ENCODE results near the gene KIF5C. TPM values are rescaled to one million over a fixed set of nuclear protein-coding genes. Genes with fewer than 3 reads are reported as not detected.

The KIF5C gene
- total and polyA plus RNA-seq, 2 donors (not counting 1 experiment from before 2014, with no cell fraction given), result 1.9 to 6.1 TPM

DNA sequence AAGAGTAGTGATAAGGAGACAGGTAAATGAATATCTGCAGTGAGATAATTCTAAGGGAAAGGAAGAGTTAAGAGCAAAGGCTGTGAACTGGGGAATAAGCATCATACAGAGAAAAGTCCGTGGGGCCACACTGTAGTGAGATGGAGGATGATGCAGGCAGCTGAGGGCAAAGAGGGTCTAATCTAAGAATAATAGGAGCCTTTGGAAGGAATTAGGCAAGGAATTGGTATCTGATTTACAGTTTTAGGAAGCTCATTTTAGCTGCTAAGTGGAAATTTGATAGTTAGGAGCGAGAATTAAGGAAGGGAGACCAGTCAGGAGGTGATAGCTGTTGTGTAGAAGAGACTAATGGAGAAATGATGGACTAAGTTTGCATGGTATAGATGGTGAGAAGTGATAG is 43.5 kb downstream of the KIF5C start:
- no peak overlapping the region for H3K27ac Mint-ChIP-seq
- Histone ChIP-seq H4K20me1 (ENCODE audit: control insufficient read depth, insufficient read depth, low read length, poor library complexity, severe bottlenecking) (no peaks in the 10 kb centered on the region), H3K9me3 (ENCODE audit: control extremely low read depth in 1 of 3, control insufficient read depth in 2 of 3, insufficient read depth in 1 of 3, low read length in 2 of 3) (peaks cover 0 to 12% (median 8%) of the 10 kb centered on the region in 3 donors), H3K79me2 (ENCODE audit: control insufficient read depth, insufficient read depth, low read length) (no peaks in the 10 kb centered on the region), H3K27me3 (replicated peaks in 1 of 4; ENCODE audit: control extremely low read depth in 1 of 4, control insufficient read depth in 3 of 4, insufficient read depth in 4 of 4, low read length in 3 of 4) (peaks cover 0 to 9% (median 0%) of the 10 kb centered on the region in 4 experiments), H3K9ac (ENCODE audit: low read length) (no peak overlapping the region), H3K4me3 (ENCODE audit: control extremely low read depth in 1 of 5, extremely low read depth in 1 of 5, insufficient read depth in 1 of 5, low read depth in 2 of 5, low read length in 4 of 5) (no peak overlapping the region), H3K36me3 (replicated peaks in 1 of 2; ENCODE audit: control extremely low read depth in 1 of 2, control insufficient read depth in 1 of 2, extremely low read depth in 1 of 2, insufficient read depth in 2 of 2, low read length in 1 of 2) (no peaks in the 10 kb centered on the region), H3K4me1 (ENCODE audit: control insufficient read depth in 2 of 2, insufficient read depth in 2 of 2, low read length in 2 of 2) (no peaks in the 10 kb centered on the region), H3K27ac (ENCODE audit: low read length in 2 of 2) (no peak overlapping the region), H2AFZ (ENCODE audit: insufficient read depth, low read depth, low read length, poor library complexity, severe bottlenecking) (no peak overlapping the region), H3K4me2 (replicated peaks; ENCODE audit: low read depth, low read length, poor library complexity, severe bottlenecking) (no peak overlapping the region)
- CTCF ChIA-PET, result interaction anchor here (1.6 kb wide), 1 partner anchor 16 kb away, joined by 4 read pairs; no protein-coding TSS in a partner anchor
- peaks cover 9% of the 10 kb centered on the region for H3K9me3 Mint-ChIP-seq (ENCODE audit: insufficient read depth)
- WGBS (ENCODE audit: insufficient coverage), result 89% methylated on average over 2 of the region's 2 CpGs
- POLR2A ChIA-PET, result no interaction called here
- no peak for TF ChIP-seq EZH2 (IDR thresholded peaks at IDR 0.05; ENCODE audit: borderline replicate concordance, insufficient read depth, low read depth, low read length, poor library complexity, severe bottlenecking)
- TF ChIP-seq, protein P1, sequence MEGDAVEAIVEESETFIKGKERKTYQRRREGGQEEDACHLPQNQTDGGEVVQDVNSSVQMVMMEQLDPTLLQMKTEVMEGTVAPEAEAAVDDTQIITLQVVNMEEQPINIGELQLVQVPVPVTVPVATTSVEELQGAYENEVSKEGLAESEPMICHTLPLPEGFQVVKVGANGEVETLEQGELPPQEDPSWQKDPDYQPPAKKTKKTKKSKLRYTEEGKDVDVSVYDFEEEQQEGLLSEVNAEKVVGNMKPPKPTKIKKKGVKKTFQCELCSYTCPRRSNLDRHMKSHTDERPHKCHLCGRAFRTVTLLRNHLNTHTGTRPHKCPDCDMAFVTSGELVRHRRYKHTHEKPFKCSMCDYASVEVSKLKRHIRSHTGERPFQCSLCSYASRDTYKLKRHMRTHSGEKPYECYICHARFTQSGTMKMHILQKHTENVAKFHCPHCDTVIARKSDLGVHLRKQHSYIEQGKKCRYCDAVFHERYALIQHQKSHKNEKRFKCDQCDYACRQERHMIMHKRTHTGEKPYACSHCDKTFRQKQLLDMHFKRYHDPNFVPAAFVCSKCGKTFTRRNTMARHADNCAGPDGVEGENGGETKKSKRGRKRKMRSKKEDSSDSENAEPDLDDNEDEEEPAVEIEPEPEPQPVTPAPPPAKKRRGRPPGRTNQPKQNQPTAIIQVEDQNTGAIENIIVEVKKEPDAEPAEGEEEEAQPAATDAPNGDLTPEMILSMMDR (IDR thresholded peaks at IDR 0.05), result no peak
- peaks cover 11% of the 10 kb centered on the region for H3K27me3 Mint-ChIP-seq
- ATAC-seq (ENCODE audit: low read depth), result no peak
- intact Hi-C loops (cut with micrococcal nuclease), result no loop called here
- DNase-seq, result no peak
- no peaks in the 10 kb centered on the region for H3K4me1 Mint-ChIP-seq
- no peak overlapping the region for H3K4me3 Mint-ChIP-seq

DNA sequence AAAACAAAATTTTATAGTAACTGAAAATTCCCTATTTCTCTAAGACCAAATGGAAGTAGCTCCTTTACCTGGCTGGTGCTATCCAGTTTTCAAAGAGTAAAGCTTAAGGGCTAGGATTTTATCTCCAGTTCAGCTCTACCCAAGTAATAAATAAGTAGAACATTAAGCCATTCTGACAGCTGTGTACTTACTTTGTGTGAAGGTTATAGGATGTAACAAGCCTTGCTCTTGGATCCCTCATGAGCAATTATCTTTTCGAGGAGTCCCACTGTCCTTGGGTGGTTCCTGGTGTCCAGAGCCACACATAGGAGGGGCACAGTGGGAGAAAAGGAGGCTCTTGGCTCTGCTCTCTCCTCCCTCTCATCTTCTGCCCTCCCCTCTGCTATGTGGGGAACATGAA is 45.5 kb downstream of the KIF5C start:
- H3K27me3 Mint-ChIP-seq, result peaks cover 8% of the 10 kb centered on the region
- no peaks in the 10 kb centered on the region for H3K4me1 Mint-ChIP-seq
- Histone ChIP-seq H3K36me3 (replicated peaks in 1 of 2; ENCODE audit: control extremely low read depth in 1 of 2, control insufficient read depth in 1 of 2, extremely low read depth in 1 of 2, insufficient read depth in 2 of 2, low read length in 1 of 2) (no peaks in the 10 kb centered on the region), H3K4me1 (ENCODE audit: control insufficient read depth in 2 of 2, insufficient read depth in 2 of 2, low read length in 2 of 2) (no peaks in the 10 kb centered on the region), H3K9ac (ENCODE audit: low read length) (no peak overlapping the region), H2AFZ (ENCODE audit: insufficient read depth, low read depth, low read length, poor library complexity, severe bottlenecking) (no peak overlapping the region), H3K4me2 (replicated peaks; ENCODE audit: low read depth, low read length, poor library complexity, severe bottlenecking) (no peak overlapping the region), H3K27ac (ENCODE audit: low read length in 2 of 2) (no peak overlapping the region), H3K4me3 (ENCODE audit: control extremely low read depth in 1 of 5, extremely low read depth in 1 of 5, insufficient read depth in 1 of 5, low read depth in 2 of 5, low read length in 4 of 5) (no peak overlapping the region), H4K20me1 (ENCODE audit: control insufficient read depth, insufficient read depth, low read length, poor library complexity, severe bottlenecking) (no peaks in the 10 kb centered on the region), H3K27me3 (replicated peaks in 1 of 4; ENCODE audit: control extremely low read depth in 1 of 4, control insufficient read depth in 3 of 4, insufficient read depth in 4 of 4, low read length in 3 of 4) (peaks cover 0 to 9% (median 0%) of the 10 kb centered on the region in 4 experiments), H3K9me3 (ENCODE audit: control extremely low read depth in 1 of 3, control insufficient read depth in 2 of 3, insufficient read depth in 1 of 3, low read length in 2 of 3) (peaks cover 0 to 12% (median 4%) of the 10 kb centered on the region in 3 donors), H3K79me2 (ENCODE audit: control insufficient read depth, insufficient read depth, low read length) (no peaks in the 10 kb centered on the region)
- ChIA-PET CTCF (no interaction called here), POLR2A (no interaction called here)
- WGBS (ENCODE audit: insufficient coverage), result no CpG with 5 or more reads among the region's 1 CpG
- peaks cover 9% of the 10 kb centered on the region for H3K9me3 Mint-ChIP-seq (ENCODE audit: insufficient read depth)
- intact Hi-C loops (cut with micrococcal nuclease), result no loop called here
- ATAC-seq (ENCODE audit: low read depth) (no peak), DNase-seq (no peak)
- no peak for TF ChIP-seq EZH2 (IDR thresholded peaks at IDR 0.05; ENCODE audit: borderline replicate concordance, insufficient read depth, low read depth, low read length, poor library complexity, severe bottlenecking)
- TF ChIP-seq, protein P1 (IDR thresholded peaks at IDR 0.05), result no peak
- no peak overlapping the region for H3K4me3 Mint-ChIP-seq
- H3K27ac Mint-ChIP-seq, result no peak overlapping the region

All from B cell (primary cell).